Superior temporal gyrus (tissue), 1 donor: ENCODE measurements around the gene MAP4K2.

ENCODE experiments used
- DNase-seq: peaks from one replicate; pipeline ENCODE4 v3.0.0-alpha.2; 2016; ENCODE audit errors: extremely low spot score

MAP4K2 gene

DNA sequence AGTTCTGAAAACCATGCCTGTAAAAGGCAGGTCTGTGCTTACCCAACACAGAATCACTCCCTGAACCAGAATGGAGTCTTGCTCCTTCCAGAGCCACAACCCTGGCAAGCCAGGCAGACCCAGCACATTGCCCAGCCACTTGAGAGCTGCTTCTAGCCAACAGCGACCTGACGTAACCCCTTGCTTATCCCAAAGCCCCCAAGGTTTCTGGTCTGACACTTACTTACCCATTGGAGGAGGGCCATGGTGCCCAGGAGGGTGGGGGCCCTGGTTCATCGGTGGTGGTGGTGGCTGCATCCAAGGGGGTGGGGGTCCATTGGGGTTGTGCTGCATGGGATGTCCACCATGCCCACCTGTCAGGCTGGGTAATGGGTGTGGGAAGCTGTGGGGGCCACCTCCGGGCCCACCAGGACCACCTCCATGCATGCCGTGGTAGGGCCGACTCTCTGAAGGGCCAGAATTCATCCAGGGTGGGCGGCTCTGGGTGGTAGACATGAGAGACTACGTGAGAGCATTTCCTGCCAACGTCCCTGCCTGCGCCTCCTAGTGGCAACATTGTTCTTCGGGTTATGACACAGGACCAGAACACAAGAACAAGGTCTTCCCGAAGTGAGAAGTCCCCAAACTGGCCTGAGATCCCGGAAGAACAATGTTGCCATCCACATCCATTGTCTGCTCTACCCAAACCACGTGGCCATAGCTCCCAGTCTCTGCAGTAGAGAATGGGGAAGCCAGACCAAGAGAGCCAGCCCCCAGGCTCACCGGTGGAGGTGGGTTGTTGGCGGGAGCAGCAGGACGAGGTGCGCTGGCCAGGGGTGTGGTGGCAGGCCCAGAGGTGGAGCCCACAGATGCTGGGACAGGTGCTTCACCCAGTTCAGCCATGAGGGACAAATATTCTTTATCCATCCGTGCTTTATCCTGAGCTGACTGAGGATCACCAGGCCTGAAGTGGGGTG is 35.4 kb downstream of the MAP4K2 start:
- DNase-seq, result peak; percentile 62

DNA sequence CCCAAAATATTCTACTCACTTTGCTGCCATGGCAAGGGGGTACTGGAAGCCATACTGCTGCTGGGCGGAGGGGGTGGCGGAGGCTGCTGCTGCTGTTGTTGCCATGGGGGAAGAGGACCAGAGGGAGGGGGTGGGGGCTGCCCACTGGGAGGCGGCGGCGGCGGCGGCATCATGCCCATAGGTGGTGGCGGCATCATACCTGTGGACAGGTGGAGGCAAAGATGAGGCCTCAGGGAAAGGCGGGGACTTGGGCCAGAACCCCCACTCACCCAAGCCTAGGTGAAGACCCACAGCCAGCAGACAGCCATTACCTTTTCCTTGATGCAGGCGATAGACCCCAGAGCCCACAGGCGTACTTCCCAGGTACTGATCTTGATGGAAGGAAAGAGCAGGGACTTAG is 36.1 kb downstream of the MAP4K2 start:
- no peak for DNase-seq

DNA sequence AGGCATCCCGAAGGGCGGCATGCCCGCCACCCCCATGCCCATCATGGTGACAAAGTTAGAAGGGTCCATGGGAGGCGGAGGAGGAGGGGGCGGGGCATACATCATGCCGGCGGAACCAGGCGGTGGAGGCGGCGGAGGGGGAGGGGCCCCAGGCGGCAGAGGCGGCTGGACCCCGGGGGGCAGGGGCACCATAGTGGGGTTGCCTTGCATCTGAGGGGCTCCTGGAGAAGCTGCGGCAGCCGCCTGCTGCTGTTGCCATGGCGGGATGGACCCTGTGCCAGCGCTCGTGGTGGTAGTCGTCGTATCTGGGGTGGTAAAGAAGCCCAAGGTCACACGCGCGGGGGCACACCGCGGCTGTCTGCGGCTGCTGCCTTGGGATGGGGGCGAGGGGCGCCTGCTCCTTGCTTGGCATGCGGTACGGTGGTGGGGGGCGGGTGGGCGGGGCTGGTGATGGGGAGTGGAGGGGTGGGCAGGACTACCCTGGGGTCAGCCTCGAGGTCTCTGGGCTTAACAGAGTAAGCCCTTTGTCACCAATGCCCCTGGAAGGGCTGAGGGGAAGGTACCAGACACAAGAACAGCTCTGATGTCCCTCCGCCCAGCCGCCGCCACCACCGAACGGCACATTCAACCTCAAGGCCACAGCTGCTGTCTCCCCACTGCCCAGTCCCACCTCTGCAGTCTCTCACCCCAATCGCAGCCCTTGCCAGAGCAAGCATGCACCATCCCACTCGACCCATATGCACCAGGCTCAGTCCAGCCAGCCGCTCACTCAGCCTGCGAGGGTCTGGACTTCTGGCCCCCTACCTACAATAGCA is 37.0 kb downstream of the MAP4K2 start:
- DNase-seq, result no peak

DNA sequence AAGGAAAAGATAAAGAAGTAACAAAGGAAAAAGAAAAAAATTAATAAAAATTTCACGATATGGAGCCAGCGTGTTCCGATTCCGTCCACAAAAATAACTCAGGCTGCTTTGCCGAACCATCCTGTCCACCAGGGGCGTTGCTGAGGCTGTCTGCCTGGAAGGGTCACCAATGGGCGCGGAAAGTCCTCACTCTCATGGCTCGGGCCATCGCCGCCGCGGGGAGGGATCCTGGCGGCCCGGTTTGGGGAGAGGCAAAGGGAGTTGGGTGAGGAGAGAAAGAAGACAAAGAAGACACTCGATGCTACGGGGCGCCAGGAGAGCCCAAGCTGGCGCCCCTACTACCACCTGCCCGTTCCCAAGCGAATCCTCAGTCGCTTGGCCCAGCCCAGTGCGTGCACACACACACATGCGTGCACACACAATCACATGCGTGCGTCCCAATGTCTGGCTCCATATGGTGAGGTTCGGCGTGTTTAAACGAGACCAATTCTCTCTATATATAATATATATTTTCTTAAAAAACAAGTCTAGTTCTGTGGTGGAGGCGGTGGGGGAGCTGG is 37.6 kb downstream of the MAP4K2 start:
- DNase-seq, result no peak

DNA sequence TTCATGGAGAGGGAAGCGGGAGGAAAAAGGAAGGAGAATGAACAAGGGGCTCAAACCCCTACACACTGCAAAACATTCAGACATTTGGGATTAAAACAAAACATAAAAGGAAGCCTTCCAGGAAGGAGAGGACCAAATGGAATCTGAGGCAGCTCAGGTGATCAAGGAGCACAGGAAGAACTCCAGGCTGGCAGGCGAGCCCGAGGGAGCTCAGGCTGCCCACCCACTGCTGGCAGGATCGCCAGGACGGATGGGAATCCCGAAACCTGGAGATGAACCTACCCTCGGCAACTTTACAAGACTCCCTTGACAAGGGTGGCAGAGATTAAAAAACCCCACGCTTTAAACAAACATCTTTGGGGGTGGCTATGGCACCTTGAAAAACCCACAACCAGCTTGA is 38.3 kb downstream of the MAP4K2 start:
- no peak for DNase-seq

DNA sequence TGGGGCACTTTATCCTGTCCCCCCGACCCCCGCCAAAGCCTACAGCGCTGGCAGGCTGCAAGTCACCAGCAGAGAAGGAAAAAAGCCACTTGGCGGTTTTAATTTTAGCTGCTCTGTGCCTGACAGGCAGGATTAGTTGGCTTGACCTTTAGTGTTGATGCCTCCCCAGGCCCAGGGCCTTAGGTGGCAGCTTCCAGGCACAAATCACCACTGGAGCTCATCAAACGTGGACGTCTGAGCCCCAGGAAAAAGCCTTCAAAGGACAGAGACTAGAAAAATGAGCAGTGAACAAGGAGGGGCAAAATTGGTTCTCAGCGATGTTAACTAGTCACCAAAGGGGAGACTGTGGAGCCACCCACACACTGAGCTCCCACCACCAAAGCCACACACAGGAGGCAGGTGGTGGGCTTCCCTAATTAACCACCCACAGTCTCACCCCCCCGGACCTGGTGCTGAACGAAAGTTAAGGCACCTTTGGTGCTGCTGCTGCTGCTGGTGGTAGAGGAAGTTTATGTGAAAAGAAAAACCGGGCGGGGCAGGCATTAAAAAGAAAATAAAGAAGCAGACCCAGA is 38.9 kb downstream of the MAP4K2 start:
- DNase-seq, result no peak

DNA sequence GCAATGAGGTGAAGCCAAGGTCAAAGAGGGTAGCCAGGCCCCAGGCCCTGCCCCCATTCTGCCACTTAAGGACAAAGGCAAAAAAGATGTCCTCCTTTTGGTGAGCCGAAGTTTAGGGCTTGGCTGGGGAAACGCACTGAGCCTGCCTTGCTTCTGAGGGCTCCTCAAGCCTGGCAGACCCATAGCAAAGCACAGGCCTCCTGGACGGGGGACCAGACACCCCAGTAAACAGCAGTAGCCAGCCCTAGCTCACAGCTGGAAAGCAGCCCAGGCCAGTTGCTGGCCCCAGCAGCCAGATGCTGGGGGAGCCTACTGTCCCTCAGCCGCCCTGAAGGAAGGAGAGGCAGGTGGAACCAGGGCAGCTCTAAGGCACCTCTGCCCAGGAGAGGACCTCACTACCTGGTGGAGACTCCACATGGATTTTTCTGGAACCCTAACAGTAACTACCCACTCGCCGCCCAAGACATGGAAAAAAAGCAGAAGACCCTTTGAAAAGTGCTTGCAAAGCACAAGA is 39.4 kb downstream of the MAP4K2 start:
- DNase-seq, result no peak

DNA sequence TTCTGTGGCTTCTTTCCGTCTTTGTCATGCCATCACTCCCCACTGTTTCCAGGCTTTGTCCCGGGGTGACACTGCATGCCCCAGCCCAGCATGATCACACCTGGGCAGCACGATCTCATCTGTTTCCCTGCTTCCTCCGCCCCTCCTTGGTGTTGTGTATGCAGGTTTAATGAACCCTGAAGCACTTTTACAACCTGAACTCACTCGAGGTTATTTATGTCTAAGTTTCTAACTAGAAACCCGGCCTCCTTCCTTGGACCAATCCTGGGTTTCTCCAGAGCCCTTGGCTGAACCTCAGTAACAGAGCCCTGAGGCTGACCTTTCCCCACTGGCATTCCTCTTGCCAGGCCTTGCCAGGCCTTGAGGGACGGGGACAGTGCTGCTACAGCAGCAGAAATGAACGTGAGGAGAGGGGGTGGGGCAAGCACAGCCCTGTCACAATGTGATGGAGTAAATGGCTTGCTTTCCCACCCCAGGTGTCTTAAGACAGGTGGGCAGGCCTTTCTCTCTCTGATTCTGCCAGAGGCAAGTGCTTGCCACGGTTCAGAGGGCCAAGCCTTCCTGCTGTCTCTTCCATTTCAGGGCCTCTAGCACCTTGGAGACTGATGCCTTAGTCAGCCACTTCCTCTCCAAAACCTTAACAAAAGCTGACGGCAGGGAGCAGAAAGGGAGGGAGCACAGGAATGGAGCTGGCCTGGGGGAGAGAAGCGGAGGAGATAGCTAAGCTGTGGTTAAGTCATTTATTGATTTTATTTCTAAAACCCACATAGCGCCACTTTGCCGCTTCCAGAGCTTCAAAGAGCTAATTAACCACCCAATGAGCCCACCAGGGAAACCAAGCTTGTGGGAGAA is 40.1 kb downstream of the MAP4K2 start:
- DNase-seq, result no peak

DNA sequence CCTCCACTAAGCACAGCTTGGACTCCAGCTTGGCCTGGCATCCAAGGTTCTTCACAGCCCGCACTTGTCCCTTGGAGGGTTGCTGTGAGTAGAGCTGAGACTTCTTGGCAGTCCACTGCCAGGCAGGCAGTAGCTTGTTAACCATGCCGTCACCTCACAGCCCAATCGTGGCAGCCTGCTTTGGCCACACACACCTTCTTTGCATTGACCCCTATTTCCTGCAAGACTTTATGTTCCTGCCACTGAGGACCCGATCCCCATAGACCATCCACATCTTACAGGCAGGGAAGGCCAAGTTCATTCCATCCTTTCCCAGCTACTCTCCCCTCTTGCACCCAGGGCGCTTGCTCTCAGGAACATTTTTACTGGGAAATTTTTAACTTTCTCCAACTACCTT is 40.7 kb downstream of the MAP4K2 start:
- no peak for DNase-seq

DNA sequence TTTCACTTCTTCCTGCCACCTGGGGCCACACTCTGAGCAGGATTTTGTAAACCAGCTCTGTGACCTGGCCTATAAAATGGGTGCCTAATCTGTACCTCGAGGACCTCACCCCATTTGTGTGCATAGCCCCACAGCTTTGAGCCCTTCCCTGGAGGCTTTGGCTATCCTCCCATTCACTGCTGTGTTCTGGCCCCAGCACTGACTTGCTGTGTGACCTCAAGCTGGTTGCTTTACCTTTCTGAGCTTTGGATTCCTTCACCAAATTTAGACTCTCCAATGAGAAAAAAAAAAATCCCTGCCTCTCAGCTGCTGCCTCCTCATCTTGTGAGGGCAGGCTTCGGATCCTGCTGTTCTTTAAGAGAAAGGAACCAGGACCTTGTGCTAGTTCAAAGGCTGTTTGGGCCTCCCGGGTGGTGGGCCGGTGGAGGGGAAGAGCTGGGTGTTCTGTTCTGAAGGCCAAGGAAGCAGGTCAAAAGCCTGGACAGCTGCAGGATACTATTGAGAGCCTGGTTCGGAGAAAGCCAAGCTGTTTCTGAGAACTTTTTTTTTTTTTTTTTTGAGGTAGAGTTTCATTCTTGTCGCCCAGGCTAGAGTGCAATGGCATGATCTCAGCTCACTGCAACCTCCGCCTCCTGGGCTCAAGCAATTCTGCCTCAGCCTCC is 42.1 kb downstream of the MAP4K2 start:
- no peak for DNase-seq

DNA sequence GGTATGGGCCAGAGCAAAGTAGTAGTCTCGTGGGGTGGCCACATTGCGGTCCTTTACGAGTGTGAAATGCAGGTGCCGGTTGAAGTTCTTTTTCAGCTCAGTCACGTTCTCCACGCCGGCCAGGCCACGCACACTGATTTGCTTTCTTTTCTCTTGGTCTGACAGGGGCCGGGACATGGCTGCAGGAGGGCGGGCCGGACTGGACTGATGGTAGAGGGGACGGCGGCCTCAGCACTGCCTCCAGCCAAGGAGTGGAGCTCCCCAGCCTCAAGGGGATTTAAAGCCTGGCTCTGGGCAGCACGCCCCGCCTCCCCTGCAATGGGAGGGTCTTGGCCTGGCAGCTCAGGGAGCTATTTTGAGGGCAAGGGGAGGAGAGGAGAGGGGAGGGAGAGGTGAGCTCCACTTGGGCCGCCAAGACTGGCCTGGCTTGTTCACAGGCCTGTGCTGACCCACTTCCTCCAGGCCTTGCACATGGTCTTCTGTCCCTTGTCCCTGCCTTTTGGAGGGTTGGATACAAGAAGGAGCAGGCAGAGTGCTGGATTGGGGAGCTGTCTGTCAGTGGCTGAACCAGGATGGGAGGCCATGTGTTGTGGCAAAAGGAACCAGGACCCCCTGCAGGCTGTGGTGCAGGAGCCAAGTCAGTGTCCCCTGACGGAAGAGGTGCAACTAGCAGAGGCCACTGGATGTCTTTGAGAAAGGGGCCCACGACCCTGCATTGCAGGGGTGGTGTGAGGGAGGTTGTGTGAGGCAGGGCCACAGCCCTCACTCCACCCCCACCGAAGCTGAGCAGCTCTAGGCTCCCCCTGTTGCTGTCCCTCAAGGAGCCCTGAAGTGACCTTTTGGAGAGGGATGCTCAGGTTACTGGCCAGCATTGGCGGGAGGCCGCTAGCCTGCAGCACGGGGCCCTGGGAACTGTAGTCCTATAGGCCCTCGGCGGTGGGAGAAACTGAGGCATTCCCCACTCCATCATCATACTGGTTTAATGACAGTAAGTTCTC is 43.0 kb downstream of the MAP4K2 start, which contains the start of gene PYGM:
Gene PYGM (minus strand): TSS at position 253 of the 998 bp plus-strand sequence. CDS start 76 bp downstream, at position 177.
- no peak for DNase-seq

DNA sequence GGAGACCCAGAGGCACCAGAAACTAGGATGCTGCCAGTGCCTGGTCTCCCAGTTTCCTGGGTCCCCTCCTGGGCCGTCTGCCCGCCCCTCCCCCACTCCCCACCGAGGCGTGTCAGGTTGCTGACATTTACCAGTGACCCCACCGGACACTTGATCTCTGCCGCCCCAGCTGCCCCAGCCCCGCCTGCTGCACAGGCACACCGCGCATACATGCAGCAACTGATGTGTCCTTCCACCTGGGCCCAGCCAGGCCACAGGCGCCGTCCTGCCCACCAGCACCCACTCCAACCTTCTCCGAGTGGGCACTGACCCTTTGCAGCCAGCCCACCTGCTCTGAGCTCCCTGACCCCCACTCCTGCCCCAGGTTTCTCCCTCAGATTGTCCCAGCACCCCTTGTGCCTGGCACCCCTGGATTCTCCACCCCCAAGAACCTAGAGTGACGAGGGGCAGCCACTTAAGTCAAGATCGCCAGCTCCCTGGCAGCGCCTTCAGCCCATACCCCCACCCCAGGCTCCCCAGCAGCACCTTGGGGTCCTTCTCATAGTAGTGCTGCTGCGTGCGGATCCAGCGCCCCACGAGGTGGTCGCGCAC is 43.8 kb downstream of the MAP4K2 start:
- no peak for DNase-seq

DNA sequence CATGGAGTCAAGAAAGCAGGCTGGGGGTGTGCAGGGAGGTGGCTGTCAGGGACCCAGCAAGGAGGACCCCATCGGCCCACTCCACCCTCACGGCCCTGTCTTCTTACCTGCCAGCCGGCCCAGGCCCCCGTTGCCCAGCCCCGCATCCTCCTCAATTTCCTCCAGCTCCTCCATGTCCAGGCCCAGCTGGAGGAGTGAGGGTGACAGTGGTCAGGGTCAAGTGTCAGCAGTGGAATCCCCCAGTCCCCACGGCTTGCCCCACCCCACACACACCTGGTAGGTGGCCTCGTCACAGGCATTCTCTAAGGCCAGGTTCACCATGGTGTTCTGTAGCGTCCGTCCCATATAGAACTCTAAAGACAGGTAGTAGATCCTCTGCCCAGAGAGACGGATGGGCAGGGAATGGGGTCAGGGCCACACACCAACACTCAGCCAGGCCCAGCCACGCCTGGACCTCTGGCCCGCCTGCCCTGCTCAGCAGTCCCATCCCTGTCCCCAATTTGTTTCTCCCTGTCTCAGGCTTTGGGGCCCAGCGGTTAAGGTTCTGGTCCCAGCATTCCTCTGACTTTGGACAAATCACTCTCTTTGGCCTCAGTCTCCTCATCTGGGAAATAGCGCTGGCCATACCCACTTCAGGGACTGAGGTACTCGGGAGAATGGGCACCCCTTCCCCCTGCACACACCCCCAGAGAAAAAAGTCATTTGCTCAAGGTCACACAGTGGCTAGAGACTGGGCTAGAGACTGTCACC is 44.5 kb downstream of the MAP4K2 start:
- no peak for DNase-seq

DNA sequence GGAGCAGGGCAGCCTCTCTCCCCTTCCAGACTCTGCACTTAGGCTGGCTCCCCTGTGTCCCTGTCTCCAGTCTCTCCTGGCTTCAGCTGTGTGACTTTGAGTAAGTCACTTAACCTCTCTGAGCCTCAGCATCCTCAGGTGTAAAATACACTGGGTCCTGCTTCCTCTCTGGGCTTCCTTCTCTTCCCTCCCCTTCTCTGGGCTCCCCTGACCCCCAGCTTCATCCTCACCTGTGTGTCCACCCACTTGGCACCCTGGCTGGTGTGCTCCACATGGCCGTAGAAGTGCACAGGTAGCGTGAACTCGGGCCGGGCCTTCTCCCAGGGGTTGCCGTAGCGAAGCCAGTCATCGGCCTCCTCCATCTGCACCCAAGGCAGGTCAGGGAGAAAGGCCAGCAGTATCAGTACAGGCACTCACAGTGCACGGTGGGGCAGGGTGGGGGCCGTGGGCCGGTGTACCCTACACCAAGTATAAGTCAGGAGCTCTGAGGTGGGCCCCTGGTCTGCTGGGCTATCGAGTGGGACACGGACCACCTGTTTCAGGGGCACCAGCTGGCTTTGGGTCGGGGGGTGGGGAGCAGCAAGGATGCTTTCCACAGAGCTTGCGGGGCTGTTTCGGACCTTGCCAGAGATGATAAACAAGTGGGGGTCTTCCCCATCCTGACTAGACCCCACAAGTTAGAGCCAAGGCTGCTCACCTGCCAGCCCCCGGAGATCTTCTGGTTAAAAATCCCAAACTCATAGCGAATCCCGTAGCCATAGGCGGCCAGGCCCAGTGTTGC is 45.3 kb downstream of the MAP4K2 start:
- DNase-seq, result no peak

DNA sequence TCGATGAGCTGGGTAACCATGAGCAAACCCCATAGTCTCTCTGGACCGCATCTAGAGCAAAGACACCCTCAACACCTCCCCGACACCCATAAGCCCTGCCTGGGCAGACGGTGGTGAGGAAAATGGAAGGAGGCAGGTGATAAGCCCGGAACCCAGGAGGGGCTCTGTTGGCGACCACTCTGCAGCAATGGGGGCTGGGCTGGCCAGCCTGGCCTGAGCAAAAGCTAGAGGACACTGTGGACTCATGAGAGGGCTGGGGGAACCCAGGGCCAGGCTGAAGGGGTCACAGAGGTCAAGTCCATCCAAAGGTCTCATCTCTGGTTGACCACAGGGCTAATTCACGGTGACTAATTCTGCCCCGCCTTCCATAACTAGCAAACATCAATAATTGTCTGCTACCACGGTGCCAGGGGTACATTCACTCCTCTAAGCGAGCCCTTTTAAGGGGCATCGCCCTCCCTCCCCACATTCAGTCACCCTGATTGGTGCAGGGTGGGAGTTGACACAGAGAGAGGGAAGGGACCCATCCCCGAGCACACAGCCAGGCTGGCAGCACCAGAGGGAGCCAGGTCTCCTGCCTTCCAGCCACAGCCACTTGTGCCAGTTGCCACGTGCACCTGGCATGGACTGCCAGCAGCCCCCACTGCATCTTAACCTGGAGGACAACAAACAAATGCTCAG is 47.2 kb downstream of the MAP4K2 start:
- no peak for DNase-seq

DNA sequence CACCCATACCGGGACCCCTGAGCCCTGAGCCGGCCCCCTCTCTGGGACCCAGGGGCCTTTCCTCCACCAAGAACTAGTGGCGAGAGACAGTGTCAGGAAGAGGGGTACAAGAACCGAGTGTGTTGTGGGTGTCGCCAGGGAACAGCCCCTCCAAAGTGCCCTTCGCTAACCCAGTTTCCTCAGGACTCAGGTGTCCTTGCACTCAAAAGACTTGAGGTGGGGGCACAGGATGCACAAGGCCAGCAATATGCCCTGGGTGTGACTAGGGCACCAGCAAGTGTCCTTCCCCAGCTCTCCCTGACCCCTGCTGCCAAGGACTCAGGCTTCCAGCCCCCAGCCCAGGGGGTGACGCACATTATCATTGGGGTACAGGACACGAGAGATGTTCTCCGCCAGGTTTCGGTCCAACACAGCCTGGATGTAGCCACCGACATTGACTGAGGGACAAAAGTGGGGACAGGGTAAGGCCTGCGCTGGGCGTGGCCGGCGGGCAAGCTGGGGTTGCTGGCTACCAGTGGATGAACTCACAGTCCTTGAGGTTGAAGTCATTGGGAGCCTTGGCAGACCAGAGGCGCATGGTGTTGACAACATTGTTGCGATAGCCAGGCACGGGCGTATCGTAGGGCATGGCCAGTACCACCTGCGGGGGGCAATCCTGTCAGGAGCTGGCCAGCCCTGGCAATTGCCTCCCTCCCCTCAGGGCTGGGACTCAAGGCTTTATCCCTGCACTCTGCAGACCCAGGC is 47.9 kb downstream of the MAP4K2 start:
- DNase-seq, result no peak
